Measurements from ENCODE around the gene CIDEC.
A peak's percentile ranks its signal among the peaks of the same experiment; 100 is the strongest.

The CIDEC gene

GRCh38 chr3:9843715-9844438 lies 36.2 kb downstream of the CIDEC start, which contains the start of gene RPUSD3:
RPUSD3 (minus strand) TSS chr3:9844008; CDS start chr3:9843990, 18 bp downstream.
- peak; percentile 91 for DNase-seq

GRCh38 chr3:9841015-9841414 lies 39.0 kb downstream of the CIDEC start:
- no peak for DNase-seq

GRCh38 chr3:9838856-9839255 lies 41.2 kb downstream of the CIDEC start:
- no peak for DNase-seq

GRCh38 chr3:9837701-9838582 lies 42.1 kb downstream of the CIDEC start:
- DNase-seq, result no peak

GRCh38 chr3:9834520-9835380 lies 45.3 kb downstream of the CIDEC start:
- DNase-seq, result no peak

- no peak for DNase-seq
Measured at GRCh38 chr3:9833078-9833477, 47.0 kb downstream of the CIDEC start.

GRCh38 chr3:9831253-9831652 lies 48.8 kb downstream of the CIDEC start:
- no peak for DNase-seq

- no peak for DNase-seq
Measured at GRCh38 chr3:9828801-9829755, 51.0 kb downstream of the CIDEC start.

GRCh38 chr3:9826815-9827573 lies 53.1 kb downstream of the CIDEC start:
- DNase-seq, result no peak

- no peak for DNase-seq
Measured at GRCh38 chr3:9825451-9826040, 54.5 kb downstream of the CIDEC start.

- no peak for DNase-seq
Measured at GRCh38 chr3:9820946-9821345, 59.1 kb downstream of the CIDEC start.

GRCh38 chr3:9820543-9820942 lies 59.5 kb downstream of the CIDEC start:
- no peak for DNase-seq

GRCh38 chr3:9818666-9819335 lies 61.3 kb downstream of the CIDEC start:
- DNase-seq, result no peak

GRCh38 chr3:9817436-9817835 lies 62.6 kb downstream of the CIDEC start:
- no peak for DNase-seq

Measured in stimulated activated naive CD4-positive, alpha-beta T cell treated with Interleukin-2 at 50 U/mL for 16 hours (primary cell).